ENCODE results near the gene PIGA. TPM values are rescaled to one million over a fixed set of nuclear protein-coding genes. Genes with fewer than 3 reads are reported as not detected.

Gene PIGA
- total and polyA plus RNA-seq, 2 donors from 2014 or later: 5.7 to 15.5 TPM

Other genes with a start within 250 kb of the PIGA start
- gene ASB9, start 65.4 kb downstream of the PIGA start, total RNA-seq: 2.6 TPM
- gene ASB9, start 65.4 kb downstream of the PIGA start, polyA plus RNA-seq (ENCODE audit: insufficient read depth, low read depth, low replicate concordance): 15.7 TPM
- gene ASB11, start 19.9 kb downstream of the PIGA start, total RNA-seq: 0.41 TPM
- not detected for gene ASB11, start 19.9 kb downstream of the PIGA start, polyA plus RNA-seq (ENCODE audit: insufficient read depth, low read depth, low replicate concordance)
- gene VEGFD, start 48.9 kb upstream of the PIGA start, total RNA-seq: 1.5 TPM
- 1.2 TPM for gene VEGFD, start 48.9 kb upstream of the PIGA start, polyA plus RNA-seq (ENCODE audit: insufficient read depth, low read depth, low replicate concordance)
- gene PIR, start 157.8 kb upstream of the PIGA start, total RNA-seq: 7.0 TPM
- 36.5 TPM for gene PIR, start 157.8 kb upstream of the PIGA start, polyA plus RNA-seq (ENCODE audit: insufficient read depth, low read depth, low replicate concordance)
- gene BMX, start 165.3 kb upstream of the PIGA start, total RNA-seq: 1.4 TPM
- not detected for gene BMX, start 165.3 kb upstream of the PIGA start, polyA plus RNA-seq (ENCODE audit: insufficient read depth, low read depth, low replicate concordance)